ENCODE results near the gene GCNT4.
"Not testable (repeated sequence)": the region's sequence is repeated elsewhere in the genome, so short reads cannot be mapped to it uniquely, and the experiment has no call there.

The GCNT4 gene, protein sequence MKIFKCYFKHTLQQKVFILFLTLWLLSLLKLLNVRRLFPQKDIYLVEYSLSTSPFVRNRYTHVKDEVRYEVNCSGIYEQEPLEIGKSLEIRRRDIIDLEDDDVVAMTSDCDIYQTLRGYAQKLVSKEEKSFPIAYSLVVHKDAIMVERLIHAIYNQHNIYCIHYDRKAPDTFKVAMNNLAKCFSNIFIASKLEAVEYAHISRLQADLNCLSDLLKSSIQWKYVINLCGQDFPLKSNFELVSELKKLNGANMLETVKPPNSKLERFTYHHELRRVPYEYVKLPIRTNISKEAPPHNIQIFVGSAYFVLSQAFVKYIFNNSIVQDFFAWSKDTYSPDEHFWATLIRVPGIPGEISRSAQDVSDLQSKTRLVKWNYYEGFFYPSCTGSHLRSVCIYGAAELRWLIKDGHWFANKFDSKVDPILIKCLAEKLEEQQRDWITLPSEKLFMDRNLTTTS

DNA sequence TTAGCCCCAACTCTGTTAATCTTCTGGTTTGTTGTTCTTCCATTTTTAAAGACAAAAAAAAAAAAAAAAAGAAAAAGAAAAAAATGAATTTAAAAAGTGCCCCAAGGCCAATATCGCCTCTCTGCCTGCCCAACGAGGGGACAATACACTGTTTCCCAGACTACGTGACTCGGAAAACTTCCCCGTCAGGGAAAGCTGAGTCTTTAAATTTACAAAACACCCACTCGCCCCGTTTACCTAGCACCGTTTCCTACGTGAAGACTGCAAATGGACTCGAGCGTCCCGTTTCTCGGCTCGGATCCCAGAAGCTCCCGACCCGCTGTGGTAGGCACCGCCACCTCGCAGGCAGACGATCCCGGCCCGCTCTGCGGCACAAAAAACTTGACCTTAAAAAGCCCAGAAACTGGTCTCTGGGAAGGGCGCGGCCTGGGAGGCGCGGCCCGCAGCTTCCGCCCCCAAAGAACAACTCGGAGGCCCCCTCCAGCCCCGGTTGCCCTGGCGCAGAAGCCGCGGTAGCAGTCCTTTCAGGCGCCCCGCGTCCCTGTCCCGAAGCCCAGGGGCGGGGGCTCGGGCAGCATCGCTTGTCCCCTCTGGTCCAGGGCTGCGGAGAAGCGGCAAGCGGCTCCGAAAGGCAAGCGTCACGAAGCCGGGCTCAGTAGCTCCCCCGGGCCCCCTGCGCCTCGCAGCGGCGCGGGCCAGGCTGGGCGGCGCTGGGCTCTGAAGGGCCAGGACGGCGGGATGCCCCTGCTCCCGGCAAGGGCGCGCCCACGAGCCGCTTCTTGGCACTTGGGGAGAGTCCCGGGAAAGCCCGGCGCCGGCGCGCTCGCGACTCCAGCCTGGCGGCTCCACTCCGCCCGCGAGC is at the start of gene GCNT4:
Gene GCNT4 (minus strand): TSS at position 367 of the 862 bp plus-strand sequence. CDS start 22,521 bp downstream, outside the sequence.
- peak in 1 of 3 donors; percentile 2 for DNase-seq (ENCODE audit: low read depth in 3 of 3)

DNA sequence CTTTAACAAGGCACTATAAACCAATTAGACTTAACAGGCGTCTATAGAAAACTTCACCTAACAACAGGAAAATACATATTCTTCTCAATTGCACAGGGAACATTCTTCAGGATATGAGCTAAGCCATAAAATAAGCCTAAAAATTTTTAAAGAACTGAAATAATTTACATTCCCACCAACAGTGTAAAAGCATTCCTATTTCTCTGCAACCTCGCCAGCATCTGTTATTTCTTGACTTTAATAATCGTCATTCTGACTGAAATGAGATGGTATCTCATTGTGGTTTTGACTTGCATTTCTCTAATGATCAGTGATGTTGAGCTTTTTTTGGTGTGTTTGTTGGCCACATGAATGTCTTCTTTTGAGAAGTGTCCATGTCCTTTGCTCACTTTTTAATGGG is 43.6 kb upstream of the GCNT4 start:
- not testable (repeated sequence) for DNase-seq (ENCODE audit: low read depth in 3 of 3)

DNA sequence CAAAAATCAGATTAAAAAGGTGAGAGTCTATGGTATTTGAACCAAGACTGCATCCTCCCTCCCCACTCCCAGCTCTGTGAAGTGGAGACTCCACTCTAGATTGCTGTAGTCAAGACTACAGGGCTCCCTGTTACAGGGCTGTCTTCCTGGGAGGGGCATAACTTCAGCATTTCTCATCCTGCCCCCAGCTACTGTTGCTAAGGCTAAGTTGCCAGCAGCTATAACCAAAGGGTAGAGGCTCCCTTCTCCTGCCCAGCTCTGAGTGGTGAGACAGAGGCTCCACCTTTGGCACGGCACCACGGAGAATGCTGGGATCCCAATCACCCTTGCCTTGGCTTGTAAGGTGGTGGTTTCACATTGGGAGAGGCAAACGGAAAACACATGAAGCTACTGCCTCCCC is 39.2 kb upstream of the GCNT4 start:
- DNase-seq (ENCODE audit: low read depth in 3 of 3): no peak

- DNase-seq (ENCODE audit: low read depth in 3 of 3): no peak
Measured at GRCh38 chr5:75089662-75090061, 37.3 kb upstream of the GCNT4 start.

DNA sequence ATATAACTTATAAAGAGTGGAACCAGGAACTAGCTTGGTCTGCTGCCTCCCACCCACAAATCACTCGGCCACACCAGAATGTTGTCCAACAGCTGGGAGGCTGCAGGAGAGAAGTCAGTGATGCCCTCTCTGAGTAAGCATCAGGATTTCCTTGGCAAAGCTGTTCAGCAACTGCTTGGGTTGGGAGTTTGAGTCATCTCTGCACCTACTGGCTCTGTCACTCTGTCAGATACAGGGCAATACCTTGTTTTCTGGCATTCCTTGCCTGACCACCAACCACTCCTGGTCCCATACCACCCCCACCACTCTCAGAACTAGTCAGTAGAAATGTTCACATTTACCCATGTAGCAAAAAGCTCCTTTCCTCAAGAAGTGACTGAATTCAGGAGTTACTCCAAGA is 36.8 kb upstream of the GCNT4 start:
- peak in 2 of 3 donors; percentile 10 to 45 for DNase-seq (ENCODE audit: low read depth in 3 of 3)

- DNase-seq (ENCODE audit: low read depth in 3 of 3): no peak
Measured at GRCh38 chr5:75088648-75089047, 36.3 kb upstream of the GCNT4 start.

DNA sequence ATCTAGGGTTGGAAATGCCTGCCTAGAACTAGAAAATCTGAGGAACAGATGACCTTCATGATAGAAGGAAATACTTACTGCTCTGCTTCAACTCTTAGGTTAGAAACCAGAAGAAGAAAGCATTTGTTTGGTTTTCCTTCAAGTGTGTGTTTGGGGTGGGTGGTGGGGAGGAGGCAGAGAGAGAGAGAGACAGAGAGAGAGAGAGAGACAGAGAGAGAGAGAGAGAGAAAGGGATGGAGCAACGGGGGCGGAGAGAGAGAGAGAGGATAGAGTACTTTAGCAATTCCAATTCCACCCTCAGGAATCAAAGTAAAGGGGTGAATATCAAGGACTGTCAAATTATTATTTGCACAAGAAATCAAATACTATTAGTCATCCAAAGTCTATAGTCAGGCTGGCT is 29.2 kb upstream of the GCNT4 start:
- DNase-seq (ENCODE audit: low read depth in 3 of 3): no peak

GRCh38 chr5:75079346-75079745 is 27.0 kb upstream of the GCNT4 start:
- not testable (repeated sequence) for DNase-seq (ENCODE audit: low read depth in 3 of 3)

GRCh38 chr5:75078027-75078426 is 25.7 kb upstream of the GCNT4 start:
- DNase-seq (ENCODE audit: low read depth in 3 of 3): no peak

- DNase-seq (ENCODE audit: low read depth in 3 of 3): no peak
Measured at GRCh38 chr5:75072061-75072460, 19.7 kb upstream of the GCNT4 start.

DNA sequence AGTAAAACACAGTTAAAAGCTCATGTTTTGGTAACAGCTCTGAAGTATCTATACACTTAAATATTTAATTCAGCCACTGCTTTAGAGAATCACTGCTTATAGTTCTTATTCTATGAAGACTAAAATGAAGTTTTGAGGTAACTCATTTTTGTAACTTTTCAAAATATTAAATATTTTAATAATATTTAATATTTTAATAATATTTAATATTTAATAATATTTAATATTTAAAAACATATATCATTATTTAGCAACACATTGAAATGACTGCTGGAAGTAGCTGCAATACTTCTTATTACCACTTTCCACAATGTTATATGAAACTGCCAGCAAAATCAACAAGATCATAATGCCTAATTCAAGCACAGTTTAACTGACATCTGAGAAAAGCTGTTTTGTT is 18.7 kb upstream of the GCNT4 start:
- no peak for DNase-seq (ENCODE audit: low read depth in 3 of 3)

- DNase-seq (ENCODE audit: low read depth in 3 of 3): no peak
Measured at GRCh38 chr5:75067434-75067833, 15.1 kb upstream of the GCNT4 start.

DNA sequence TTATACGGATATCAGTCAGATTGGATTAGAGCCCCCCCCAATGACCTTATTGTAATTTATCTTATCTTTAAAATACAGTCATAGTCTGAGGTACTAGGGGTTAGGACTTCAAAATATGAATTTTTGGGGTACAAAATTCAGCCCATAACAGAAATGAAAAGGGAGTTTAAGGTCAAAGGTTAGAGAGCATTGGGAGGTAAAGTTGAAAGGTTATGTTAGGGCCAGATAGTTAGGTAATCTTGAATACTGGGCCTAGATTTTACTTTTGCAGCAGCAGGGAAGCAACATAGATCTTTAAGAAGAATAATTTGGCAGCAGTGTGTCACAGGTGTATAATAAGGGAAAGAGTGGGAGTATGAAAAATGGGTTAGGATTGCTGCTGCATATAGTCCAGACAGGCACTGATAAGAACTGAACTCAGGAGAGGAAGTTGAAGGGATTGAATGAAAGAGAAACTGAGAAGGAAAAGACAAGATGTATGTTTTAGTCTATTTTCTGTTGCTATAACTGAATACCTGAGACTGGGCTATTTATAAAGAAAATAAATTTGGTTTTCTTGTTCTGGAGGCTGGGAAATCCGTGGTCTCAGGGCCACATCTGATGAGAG is 10.7 kb upstream of the GCNT4 start:
- no peak for DNase-seq (ENCODE audit: low read depth in 3 of 3)

GRCh38 chr5:75059912-75060545 is 7.7 kb upstream of the GCNT4 start:
- DNase-seq (ENCODE audit: low read depth in 3 of 3): no peak

- no peak for DNase-seq (ENCODE audit: low read depth in 3 of 3)
Measured at GRCh38 chr5:75058986-75059535, 6.7 kb upstream of the GCNT4 start.

- DNase-seq (ENCODE audit: low read depth in 3 of 3): no peak
Measured at GRCh38 chr5:75057561-75057960, 5.2 kb upstream of the GCNT4 start.

DNA sequence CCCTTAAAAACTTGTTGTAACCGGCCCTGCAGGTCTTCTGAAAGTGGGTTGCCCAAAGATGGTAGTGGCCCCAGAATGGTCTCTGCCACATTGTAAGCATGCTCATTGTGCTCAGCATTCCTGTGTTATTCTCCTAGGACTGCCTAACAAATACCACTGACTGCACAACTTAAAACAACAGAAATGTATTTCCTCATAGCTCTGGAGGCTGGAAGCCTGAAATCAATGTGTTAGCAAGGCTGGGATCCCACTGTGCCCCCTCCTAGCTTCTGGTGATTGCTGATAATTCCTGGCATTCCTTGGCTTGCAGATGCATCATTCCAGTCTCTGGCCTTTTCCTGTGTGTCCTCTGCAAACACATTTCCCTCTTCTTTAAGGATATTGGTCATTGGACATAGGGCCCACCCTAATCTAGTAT is 3.4 kb upstream of the GCNT4 start:
- DNase-seq (ENCODE audit: low read depth in 3 of 3): no peak

- no peak for DNase-seq (ENCODE audit: low read depth in 3 of 3)
Measured at GRCh38 chr5:75054134-75054930, 2.0 kb upstream of the GCNT4 start.

- DNase-seq (ENCODE audit: low read depth in 3 of 3): peak in 2 of 3 donors; percentile 34 to 45
Measured at GRCh38 chr5:75053304-75054133, 1.2 kb upstream of the GCNT4 start.

DNA sequence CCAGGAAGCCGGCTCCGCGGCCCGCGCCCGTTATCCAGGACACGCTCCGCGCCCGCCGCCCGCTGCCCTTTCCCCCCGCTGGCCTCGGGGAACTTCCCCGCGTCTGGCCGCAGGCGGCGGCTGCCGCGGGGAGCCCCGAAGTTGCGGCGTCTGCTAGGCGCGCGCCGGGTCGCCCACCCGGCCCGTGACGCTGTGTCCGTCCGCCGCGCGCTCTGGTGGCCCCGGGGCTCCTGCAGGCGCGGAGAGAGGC is 621 bp upstream of the GCNT4 start:
- no peak for DNase-seq (ENCODE audit: low read depth in 3 of 3)
